ENCODE measurements around the gene TTBK1.

DNA sequence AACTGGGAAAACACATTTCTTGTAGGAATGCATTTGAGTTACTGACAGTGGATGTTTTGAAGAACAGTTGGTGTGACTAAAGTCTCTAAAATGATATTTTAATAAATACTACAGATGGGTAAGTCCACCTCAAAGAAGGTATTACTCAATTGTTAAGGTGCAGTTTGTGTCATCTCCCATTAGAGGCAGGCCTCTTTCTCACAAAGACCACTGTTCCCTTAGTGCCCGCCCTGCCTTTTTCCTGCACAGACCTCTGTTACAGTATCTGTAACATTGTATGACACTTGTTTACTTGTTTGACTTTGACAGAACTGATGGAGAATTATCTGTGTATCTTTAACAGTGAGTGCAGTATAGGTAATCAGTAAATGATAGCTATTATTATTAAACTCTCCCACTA, 70.5 kb downstream of the TTBK1 start:
- TF ChIP-seq, protein P1, sequence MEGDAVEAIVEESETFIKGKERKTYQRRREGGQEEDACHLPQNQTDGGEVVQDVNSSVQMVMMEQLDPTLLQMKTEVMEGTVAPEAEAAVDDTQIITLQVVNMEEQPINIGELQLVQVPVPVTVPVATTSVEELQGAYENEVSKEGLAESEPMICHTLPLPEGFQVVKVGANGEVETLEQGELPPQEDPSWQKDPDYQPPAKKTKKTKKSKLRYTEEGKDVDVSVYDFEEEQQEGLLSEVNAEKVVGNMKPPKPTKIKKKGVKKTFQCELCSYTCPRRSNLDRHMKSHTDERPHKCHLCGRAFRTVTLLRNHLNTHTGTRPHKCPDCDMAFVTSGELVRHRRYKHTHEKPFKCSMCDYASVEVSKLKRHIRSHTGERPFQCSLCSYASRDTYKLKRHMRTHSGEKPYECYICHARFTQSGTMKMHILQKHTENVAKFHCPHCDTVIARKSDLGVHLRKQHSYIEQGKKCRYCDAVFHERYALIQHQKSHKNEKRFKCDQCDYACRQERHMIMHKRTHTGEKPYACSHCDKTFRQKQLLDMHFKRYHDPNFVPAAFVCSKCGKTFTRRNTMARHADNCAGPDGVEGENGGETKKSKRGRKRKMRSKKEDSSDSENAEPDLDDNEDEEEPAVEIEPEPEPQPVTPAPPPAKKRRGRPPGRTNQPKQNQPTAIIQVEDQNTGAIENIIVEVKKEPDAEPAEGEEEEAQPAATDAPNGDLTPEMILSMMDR (IDR thresholded peaks at IDR 0.05): no peak
- no peak for TF ChIP-seq POLR2A (IDR thresholded peaks at IDR 0.05)
- TF ChIP-seq POLR2AphosphoS5 (IDR thresholded peaks at IDR 0.05): no peak
